NB4 (cell line): ENCODE results near the gene PPY.
A peak's percentile ranks its signal among the peaks of the same experiment; 100 is the strongest.

ENCODE experiments used
- DNase-seq: peaks from one replicate; pipeline ENCODE4 v3.0.0; 2010; ENCODE audit warnings: low read depth
- H3K4me3 ChIP-seq: one replicate; pipeline ENCODE4 v1.5.1; 2011; ENCODE audit warnings: mild to moderate bottlenecking, low read depth, low read length, moderate library complexity
- CTCF ChIP-seq: IDR thresholded peaks from one replicate; pipeline ENCODE4 v1.5.1; 2012; ENCODE audit warnings: low read depth, low read length
- MAX ChIP-seq: IDR thresholded peaks from 2 replicates; pipeline ENCODE4 v1.6.1; 2011; ENCODE audit warnings: low read depth, low read length
- MYC ChIP-seq: IDR thresholded peaks from 2 replicates; pipeline ENCODE4 v1.6.1; 2011; ENCODE audit warnings: low read depth, low read length
- POLR2A ChIP-seq: IDR thresholded peaks from 2 replicates; pipeline ENCODE4 v1.6.1; 2011; ENCODE audit warnings: mild to moderate bottlenecking; ENCODE audit not compliant: insufficient read length; ENCODE audit errors: extremely low read depth

The PPY gene

DNA sequence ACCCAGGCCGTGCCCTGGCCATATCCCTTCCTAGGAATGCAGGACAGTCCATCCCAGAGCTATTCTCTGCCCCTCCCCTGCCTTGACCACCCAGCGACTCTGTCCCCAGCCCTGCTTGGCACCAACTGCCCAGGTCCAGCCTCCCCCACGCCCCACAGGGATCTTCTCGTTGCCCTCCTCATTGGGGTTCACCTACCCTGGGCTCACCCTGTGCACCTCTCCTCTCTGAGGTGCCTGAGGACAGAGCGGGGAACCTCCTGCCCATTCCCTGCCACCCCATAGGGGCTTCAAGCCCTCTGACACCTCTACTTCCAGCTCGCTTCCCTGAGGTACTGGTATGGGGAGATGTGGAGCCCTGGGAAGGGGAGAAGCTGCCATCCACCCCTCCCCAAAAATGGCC is 28.7 kb downstream of the PPY start:
- DNase-seq: no peak
- TF ChIP-seq MYC: no peak
- no peak for TF ChIP-seq POLR2A
- TF ChIP-seq MAX: no peak
- TF ChIP-seq CTCF: no peak

GRCh38 chr17:43912635-43913304 is 29.5 kb downstream of the PPY start:
- no peak for DNase-seq
- H3K4me3 ChIP-seq: no peak overlapping the region
- TF ChIP-seq CTCF (no peak), MAX (no peak), MYC (no peak), POLR2A (no peak)

More for the DNA sequence above, 28.7 kb downstream of the PPY start:
- H3K4me3 ChIP-seq: no peak overlapping the region

DNA sequence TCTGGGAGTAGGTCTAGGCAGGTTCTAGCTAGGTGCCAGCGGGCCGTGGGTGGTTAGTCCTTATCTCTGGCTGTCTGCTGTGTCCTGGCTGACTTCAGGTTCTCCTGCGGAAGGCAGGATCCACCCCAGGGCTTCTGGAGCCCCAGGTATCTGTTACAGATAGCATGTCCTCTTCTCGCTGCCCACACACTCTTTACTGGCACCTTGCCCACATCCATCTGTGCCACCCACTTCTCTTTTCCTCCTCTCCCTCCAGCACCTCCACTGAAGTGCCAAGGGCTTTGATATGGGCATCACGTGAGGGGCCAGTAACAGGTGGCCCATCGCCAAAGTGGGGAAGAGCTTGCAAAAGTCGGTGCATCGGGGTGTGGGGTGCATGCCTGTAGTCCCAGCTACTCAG is 30.4 kb downstream of the PPY start:
- TF ChIP-seq CTCF (no peak), POLR2A (no peak), MYC (no peak), MAX (no peak)
- no peak overlapping the region for H3K4me3 ChIP-seq
- no peak for DNase-seq

DNA sequence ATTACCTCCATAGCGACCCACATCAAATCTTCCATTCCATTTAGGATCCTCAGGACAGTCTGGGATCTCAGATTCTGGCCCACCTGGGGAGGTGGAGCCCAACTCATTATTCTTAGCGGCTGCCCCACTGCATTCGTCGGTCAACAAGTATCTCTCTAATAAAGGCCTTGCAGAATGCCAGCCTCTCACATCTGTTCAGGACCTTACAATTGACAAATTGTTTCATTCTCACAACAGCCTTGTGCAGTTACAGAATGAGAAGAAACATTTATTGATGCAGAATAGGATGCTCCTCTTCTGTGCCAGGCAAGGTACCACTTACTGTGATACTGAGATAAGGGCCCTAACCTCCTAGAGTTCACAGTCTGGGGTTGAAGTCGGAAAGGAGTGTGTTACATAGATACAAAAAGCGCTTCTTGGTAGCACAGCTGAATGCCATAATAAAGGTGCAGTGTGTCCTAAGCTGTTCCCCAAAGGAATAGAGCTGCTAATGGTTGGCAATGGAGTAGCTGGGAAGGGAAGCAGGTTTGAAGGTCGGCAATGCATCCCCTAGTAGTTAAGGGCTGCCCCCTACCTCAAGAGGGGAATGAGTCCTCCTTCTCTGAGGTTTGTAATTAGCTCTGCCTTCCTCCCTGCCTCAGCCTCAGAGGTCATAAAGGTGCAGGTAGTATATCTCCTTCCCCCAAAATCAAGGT is 32.6 kb downstream of the PPY start:
- no peak for DNase-seq
- no peak for TF ChIP-seq POLR2A
- TF ChIP-seq CTCF: no peak
- no peak for TF ChIP-seq MYC
- no peak for TF ChIP-seq MAX
- no peak overlapping the region for H3K4me3 ChIP-seq

- DNase-seq: peak; percentile 68
- TF ChIP-seq MYC (no peak), MAX (no peak), POLR2A (no peak), CTCF (no peak)
- H3K4me3 ChIP-seq: no peak overlapping the region
Measured at GRCh38 chr17:43907998-43908721, 34.1 kb downstream of the PPY start.
